GM18951 (cell line): ENCODE measurements around the gene GLIS1.

Source experiments
- POLR2A ChIP-seq: IDR thresholded peaks from 4 replicates; pipeline ENCODE4 v1.6.1; 2011; ENCODE audit warnings: mild to moderate bottlenecking; ENCODE audit not compliant: insufficient read length, insufficient read depth; ENCODE audit errors: extremely low read depth
- in situ Hi-C: fragments of 300-500 bp; cut with MboI; formaldehyde crosslinking; loops from one replicate; pipeline ENCODE4 v1.12.0; 2022; ENCODE audit warnings: low sequenced_read_pairs, mixed read lengths, inconsistent platforms; ENCODE audit not compliant: unreplicated experiment

GLIS1 gene

GRCh38 chr1:53547231-53547790, 191.7 kb downstream of the GLIS1 start:
- in situ Hi-C loops = no loop called here
- no peak for TF ChIP-seq POLR2A

- in situ Hi-C loops = no loop called here
- TF ChIP-seq POLR2A = no peak
These were observed 192.4 kb downstream of the GLIS1 start for GRCh38 chr1:53546409-53547155.

GRCh38 chr1:53545663-53546408, 193.1 kb downstream of the GLIS1 start:
- in situ Hi-C loops = no loop called here
- TF ChIP-seq POLR2A = no peak

GRCh38 chr1:53544728-53545515, 194.0 kb downstream of the GLIS1 start:
- TF ChIP-seq POLR2A = no peak
- in situ Hi-C loops = no loop called here

DNA sequence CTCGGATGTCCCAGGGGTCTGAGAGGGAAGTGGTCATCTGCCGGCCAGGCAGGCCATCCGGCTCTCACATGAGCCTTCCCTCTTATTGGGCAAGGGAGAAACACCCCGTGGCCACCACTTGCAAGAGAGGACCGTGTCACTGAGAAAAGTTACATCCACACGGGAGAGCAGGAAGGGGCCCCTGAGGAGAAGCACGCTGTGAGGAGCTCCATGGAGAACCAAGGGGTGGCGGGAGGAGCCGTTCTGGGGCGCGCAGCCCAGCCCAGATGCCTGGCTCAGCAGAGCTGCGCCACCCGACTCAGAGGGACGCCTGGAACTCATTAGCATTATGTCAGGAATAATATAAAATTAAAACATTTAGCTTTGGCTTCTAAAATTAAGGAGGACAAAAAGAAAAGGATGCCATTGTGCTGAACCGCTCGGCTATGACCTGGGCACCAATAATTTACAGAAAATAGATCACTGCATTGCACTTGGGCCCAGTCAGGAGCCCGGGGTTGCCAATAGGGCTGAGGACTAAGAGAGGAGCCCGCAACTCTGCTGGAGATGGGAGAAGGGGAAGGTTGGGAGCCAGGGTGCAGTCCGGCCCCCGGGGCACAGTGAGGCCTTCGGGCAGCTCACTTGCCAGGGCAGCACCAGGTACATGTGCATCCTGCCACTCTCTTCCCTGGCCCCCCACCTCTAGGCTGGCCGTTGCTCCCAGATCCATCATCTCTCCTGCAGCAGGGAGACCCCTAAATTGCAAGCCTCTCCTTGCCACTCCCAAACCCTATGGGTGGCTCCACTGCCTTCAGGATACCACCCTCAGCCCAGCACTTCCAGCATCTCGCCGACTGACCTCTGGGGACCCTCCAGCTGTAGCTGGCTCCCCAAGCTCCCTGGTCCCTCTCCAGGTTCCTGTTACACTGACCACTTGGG, 194.9 kb downstream of the GLIS1 start:
- no peak for TF ChIP-seq POLR2A
- in situ Hi-C loops = no loop called here

- TF ChIP-seq POLR2A = no peak
- in situ Hi-C loops = no loop called here
These were observed 195.7 kb downstream of the GLIS1 start for GRCh38 chr1:53543130-53543777.

DNA sequence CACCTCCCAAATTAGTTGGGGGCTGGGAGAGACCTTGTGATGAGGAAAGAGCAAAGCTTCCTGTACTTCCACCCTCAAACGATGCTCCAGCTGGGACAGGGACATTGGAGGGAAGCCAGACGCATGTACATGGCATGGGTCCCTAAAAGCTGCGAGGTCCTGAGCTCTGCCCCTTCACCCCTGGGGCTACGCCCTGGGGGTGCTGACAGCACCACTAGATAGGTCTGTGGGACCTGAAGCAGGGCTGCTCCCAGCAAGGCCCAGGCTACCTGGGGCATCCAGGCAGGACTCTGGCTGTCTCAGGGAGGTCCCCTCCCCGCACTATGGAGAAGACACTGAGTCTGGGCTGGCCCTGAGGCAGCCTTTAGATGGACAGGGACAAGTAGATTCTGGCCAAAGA, 196.4 kb downstream of the GLIS1 start:
- no peak for TF ChIP-seq POLR2A
- in situ Hi-C loops = no loop called here

DNA sequence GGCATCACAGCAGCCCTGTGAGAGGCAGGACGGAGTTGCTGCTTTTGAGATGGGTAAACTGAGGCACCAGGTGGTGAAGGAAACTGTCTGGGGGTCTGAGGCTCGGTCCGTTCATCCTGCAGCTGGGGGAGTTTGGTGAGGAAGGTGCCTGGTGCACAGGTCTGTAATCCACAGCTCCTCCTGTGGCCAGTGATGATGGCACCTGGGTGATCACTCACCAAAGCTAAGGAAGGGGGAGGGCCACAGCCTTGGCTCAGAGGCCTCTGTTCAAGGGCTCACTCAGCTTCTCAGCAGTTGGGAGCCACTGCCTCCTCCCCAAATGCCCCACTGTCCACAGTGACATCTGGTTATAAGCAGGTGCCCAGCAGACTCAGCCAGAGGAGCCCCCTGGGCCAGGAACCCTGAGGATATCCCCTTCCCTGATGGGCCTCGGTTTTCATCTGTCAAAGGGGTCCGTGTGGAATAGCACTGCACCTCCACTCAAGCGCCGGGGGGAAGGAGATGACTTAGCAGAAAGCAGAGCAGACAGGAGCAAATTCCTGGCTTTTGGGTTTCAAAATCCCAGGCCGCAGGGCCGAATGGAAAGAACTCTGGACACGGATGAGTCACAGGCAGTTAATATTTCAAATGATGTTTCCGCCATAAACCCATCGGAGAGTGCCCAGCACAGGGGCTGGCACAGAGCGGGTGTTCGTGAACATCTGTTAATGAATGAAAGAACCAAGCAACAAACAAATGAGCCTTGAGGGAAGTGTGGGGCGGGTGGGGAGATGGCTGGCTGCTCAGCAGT, 197.0 kb downstream of the GLIS1 start:
- TF ChIP-seq POLR2A = no peak
- in situ Hi-C loops = no loop called here

DNA sequence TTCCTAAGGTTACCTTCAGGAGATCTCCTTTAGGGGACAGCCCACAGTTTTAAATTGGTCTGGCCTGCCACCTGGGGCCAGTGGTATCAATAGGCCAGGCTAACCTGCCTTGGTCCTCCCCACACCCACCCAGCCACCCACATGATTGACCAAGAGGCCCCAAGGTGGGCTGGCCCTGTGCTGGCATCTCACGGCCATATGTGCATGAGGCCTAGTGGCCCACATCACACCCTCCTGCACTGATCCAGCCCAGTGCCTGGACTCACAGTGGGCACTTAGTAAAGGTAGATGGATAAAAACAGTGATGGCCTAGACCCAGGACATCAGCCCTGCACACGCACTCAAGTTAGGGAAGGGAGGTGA, 197.7 kb downstream of the GLIS1 start:
- in situ Hi-C loops = no loop called here
- TF ChIP-seq POLR2A = no peak

- no peak for TF ChIP-seq POLR2A
- in situ Hi-C loops = no loop called here
These were observed 198.2 kb downstream of the GLIS1 start for GRCh38 chr1:53540604-53541262.
